IMR-90 (cell line): ENCODE results near the gene PPOX. TPM values are rescaled to one million over a fixed set of nuclear protein-coding genes. Genes with fewer than 3 reads are reported as not detected.

Experiments
- BHLHE40 ChIP-seq: fragments of 150-350 bp; IDR thresholded peaks from 2 replicates; pipeline ENCODE4 v1.6.1; 2016; ENCODE audit warnings: mild to moderate bottlenecking, low read depth, low read length
- CHD1 ChIP-seq: IDR thresholded peaks from 2 replicates; pipeline ENCODE4 v1.6.1; 2012; ENCODE audit warnings: low read depth, low read length, improper control_type of control experiment
- NFE2L2 ChIP-seq: fragments of 150-350 bp; IDR thresholded peaks from 2 replicates; pipeline ENCODE4 v1.6.1; 2016; ENCODE audit warnings: low read depth, mild to moderate bottlenecking, low read length
- POLR2A ChIP-seq: IDR thresholded peaks from 2 replicates; pipeline ENCODE4 v1.6.1; 2012; ENCODE audit warnings: mild to moderate bottlenecking, low read depth, low read length
- RAD21 ChIP-seq: IDR thresholded peaks from 2 replicates; pipeline ENCODE4 v1.6.1; 2012; ENCODE audit warnings: low read length, improper control_type of control experiment
- SMC3 ChIP-seq: fragments of 150-350 bp; IDR thresholded peaks from 2 replicates; pipeline ENCODE4 v1.6.1; 2016; ENCODE audit warnings: low read depth, mild to moderate bottlenecking, antibody characterized with exemption, low read length, moderate library complexity
- polyA plus RNA-seq, 3 experiments: library from polyadenylated mRNA; depleted of rRNA; stranded (reverse); fragments of >200 nt; gene quantifications; 2 replicates each; pipeline ENCODE4 v1.2.3, GENCODE V29; 2012; ENCODE audit warnings: low replicate concordance in 1 of 3
- total RNA-seq: library from RNA; depleted of rRNA; stranded (reverse); fragments of >200 nt; gene quantifications from 2 replicates; pipeline ENCODE4 v1.2.3, GENCODE V29; 2012

Gene PPOX
- total and polyA plus RNA-seq, 2 of the 4 experiments (the other 2 are of a cell fraction), result 6.1 to 14.3 TPM

DNA sequence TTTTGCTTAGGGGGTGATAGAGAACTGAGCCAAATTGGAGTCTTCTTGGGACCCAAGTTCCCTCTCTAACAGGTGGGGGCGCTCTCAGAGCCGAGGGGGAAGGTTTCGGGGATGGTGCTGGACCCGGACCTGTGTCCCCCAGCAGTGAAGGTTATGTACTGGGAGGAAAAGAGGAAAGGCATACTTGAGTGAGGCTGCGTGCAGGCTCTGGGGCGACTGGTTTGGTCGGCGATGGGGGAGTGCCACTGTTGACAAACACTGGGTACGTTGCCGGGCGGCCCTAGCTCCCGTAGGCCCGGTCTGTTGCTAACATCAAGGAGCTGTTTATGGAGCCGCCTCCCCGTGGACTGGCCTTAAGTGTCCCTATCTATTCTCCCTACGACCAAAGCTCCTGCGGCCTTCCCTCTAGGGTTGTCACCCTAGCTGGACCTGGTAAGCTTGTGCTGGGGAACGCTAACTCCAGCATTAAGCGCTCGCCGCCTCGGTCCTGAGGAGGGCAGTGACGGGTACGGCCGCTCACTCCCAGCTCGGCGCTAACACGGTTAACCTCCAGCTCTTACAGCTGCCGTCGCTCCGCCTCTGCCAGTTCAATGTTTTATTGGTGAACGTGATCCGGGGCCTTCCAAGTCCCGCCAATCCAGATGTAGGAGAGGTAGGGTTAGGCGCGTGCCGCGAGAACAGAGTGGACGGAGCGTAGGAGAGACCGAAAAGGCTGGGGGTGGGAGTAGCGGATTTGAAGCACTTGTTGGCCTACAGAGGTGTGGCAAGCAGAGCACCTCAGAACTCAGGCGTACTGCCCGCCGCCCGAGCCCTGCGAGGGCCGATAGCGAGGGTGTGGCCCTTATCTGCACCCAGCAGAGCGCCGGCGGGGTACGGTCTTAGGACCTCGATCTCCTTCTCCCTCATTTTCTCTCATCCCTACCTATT, at the start of gene PPOX (continued):
- TF ChIP-seq POLR2A (peak; percentile 94), RAD21 (peak; percentile 8; the same call in 1 of the 2 replicates), CHD1 (no peak), SMC3 (peak; percentile 10; the same call in 1 of the 2 replicates), NFE2L2 (no peak), BHLHE40 (peak; percentile 82)
